ENCODE measurements around the gene DNAJA4.
A peak's percentile ranks its signal among the peaks of the same experiment; 100 is the strongest.

Gene DNAJA4

GRCh38 chr15:78280319-78281072 is 16.1 kb downstream of the DNAJA4 start:
- DNase-seq (ENCODE audit: low read depth) = no peak

GRCh38 chr15:78282324-78282723 is 18.0 kb downstream of the DNAJA4 start:
- DNase-seq (ENCODE audit: low read depth) = no peak

- DNase-seq (ENCODE audit: low read depth) = no peak
Measured at GRCh38 chr15:78284758-78285157, 20.4 kb downstream of the DNAJA4 start.

- no peak for DNase-seq (ENCODE audit: low read depth)
Measured at GRCh38 chr15:78290222-78290621, 25.9 kb downstream of the DNAJA4 start.

- DNase-seq (ENCODE audit: low read depth) = no peak
Measured at GRCh38 chr15:78291052-78291451, 26.7 kb downstream of the DNAJA4 start.

GRCh38 chr15:78291698-78292097 is 27.3 kb downstream of the DNAJA4 start:
- no peak for DNase-seq (ENCODE audit: low read depth)

- no peak for DNase-seq (ENCODE audit: low read depth)
Measured at GRCh38 chr15:78292219-78292618, 27.9 kb downstream of the DNAJA4 start.

GRCh38 chr15:78299101-78299930 is 35.0 kb downstream of the DNAJA4 start, which contains the start of gene SKIC8:
Gene SKIC8 (minus strand): TSS chr15:78299609. CDS start chr15:78295686, 3,923 bp downstream.
- DNase-seq (ENCODE audit: low read depth) = peak; percentile 59

- no peak for DNase-seq (ENCODE audit: low read depth)
Measured at GRCh38 chr15:78301326-78301725, 37.0 kb downstream of the DNAJA4 start.

- no peak for DNase-seq (ENCODE audit: low read depth)
Measured at GRCh38 chr15:78301828-78302227, 37.5 kb downstream of the DNAJA4 start.

- peak; percentile 67 for DNase-seq (ENCODE audit: low read depth)
Measured at GRCh38 chr15:78302579-78303312, 38.4 kb downstream of the DNAJA4 start.

- no peak for DNase-seq (ENCODE audit: low read depth)
Measured at GRCh38 chr15:78304216-78305066, 40.1 kb downstream of the DNAJA4 start.

GRCh38 chr15:78306176-78306774 is 41.9 kb downstream of the DNAJA4 start:
- DNase-seq (ENCODE audit: low read depth) = peak; percentile 53

- no peak for DNase-seq (ENCODE audit: low read depth)
Measured at GRCh38 chr15:78307976-78308375, 43.6 kb downstream of the DNAJA4 start.

- no peak for DNase-seq (ENCODE audit: low read depth)
Measured at GRCh38 chr15:78308422-78309032, 44.2 kb downstream of the DNAJA4 start.

GRCh38 chr15:78311292-78311691 is 46.9 kb downstream of the DNAJA4 start:
- no peak for DNase-seq (ENCODE audit: low read depth)

- no peak for DNase-seq (ENCODE audit: low read depth)
Measured at GRCh38 chr15:78312536-78312935, 48.2 kb downstream of the DNAJA4 start.

GRCh38 chr15:78312957-78313356 is 48.6 kb downstream of the DNAJA4 start:
- no peak for DNase-seq (ENCODE audit: low read depth)

- DNase-seq (ENCODE audit: low read depth) = no peak
Measured at GRCh38 chr15:78313383-78313782, 49.0 kb downstream of the DNAJA4 start.

GRCh38 chr15:78314181-78314581 is 49.8 kb downstream of the DNAJA4 start:
- no peak for DNase-seq (ENCODE audit: low read depth)

Data from non-pigmented ciliary epithelial cell (primary cell).